Adrenal gland (tissue), 5 donors: ENCODE data around the gene KLHL7.

Experiments used
- POLR2A ChIP-seq, 2 donors: fragments of 450-650 bp; IDR thresholded peaks; one replicate each; pipeline ENCODE4 v1.6.1; 2017; ENCODE audit warnings: antibody characterized with exemption in 2 of 2, mild to moderate bottlenecking in 2 of 2, moderate library complexity in 1 of 2
- TF ChIP-seq, protein P1 (sequence below), 6 experiments: fragments of 450-650 bp in 4 of 6; fragments of 200-600 bp in 2 of 6; sonication (generic) in 1 of 6; IDR thresholded peaks; 1 replicate in 5 of 6; 2 replicates in 1 of 6; pipeline versions ENCODE4 v1.5.1 to v1.8.0; 2016 to 2021; ENCODE audit warnings: antibody characterized with exemption in 6 of 6, mild to moderate bottlenecking in 2 of 6, moderate library complexity in 1 of 6
- donor health status: DM: no; HTN: no; CAD: no.

DNA sequence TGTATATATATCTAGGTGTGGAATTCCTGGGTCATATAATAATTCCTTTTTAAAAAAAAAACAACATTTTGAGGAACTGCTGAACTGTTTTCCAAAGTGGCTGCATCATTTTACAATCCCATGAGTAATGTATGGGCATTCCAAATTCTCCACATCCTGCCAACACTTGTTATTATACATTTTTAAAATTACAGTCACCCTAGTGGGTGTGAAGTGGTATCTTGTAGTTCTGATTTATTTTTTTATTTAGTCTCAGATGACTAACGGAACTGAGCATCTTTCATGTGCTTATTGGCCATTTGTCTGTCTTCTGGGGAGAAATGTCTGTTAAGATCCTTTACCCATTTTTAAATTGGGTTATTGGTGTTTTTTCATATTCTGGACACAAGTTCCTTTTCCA lies 12.0 kb upstream of the KLHL7 start:
- TF ChIP-seq, protein P1, sequence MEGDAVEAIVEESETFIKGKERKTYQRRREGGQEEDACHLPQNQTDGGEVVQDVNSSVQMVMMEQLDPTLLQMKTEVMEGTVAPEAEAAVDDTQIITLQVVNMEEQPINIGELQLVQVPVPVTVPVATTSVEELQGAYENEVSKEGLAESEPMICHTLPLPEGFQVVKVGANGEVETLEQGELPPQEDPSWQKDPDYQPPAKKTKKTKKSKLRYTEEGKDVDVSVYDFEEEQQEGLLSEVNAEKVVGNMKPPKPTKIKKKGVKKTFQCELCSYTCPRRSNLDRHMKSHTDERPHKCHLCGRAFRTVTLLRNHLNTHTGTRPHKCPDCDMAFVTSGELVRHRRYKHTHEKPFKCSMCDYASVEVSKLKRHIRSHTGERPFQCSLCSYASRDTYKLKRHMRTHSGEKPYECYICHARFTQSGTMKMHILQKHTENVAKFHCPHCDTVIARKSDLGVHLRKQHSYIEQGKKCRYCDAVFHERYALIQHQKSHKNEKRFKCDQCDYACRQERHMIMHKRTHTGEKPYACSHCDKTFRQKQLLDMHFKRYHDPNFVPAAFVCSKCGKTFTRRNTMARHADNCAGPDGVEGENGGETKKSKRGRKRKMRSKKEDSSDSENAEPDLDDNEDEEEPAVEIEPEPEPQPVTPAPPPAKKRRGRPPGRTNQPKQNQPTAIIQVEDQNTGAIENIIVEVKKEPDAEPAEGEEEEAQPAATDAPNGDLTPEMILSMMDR (IDR thresholded peaks at IDR 0.05): no peak
- no peak for TF ChIP-seq POLR2A (IDR thresholded peaks at IDR 0.05)
